GM10266 (cell line): Measurements from ENCODE around the gene FMNL2.

Source experiments
- DNase-seq: peaks from one replicate; pipeline ENCODE4 v3.0.0; 2012; ENCODE audit errors: extremely low spot score
- TF ChIP-seq, protein P1 (sequence below): IDR thresholded peaks from 2 replicates; pipeline ENCODE4 v1.5.1; 2012; ENCODE audit warnings: mild to moderate bottlenecking, low read depth; ENCODE audit not compliant: control insufficient read depth, insufficient read depth; ENCODE audit errors: missing control alignments

The FMNL2 gene

DNA sequence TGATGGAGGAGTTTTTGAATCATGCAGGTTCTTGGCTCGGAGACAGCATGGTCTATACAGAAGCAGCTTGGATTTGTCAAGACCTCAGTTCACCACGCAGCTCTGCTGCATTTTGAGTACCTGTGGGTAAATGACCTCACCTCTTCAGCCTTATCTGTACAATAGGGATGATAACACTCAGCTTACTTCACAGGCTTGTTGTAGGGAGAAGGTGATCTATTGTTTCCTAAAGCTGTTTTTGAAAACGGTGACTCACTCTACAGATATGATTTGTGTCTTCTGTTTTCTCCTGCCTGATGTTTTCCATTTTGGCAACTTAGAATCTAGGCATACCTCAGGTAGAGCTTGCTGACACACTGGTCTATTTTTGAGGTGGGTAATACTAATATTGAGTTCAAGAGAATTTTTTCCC, 80.3 kb downstream of the FMNL2 start:
- no peak for DNase-seq
- TF ChIP-seq, protein P1, sequence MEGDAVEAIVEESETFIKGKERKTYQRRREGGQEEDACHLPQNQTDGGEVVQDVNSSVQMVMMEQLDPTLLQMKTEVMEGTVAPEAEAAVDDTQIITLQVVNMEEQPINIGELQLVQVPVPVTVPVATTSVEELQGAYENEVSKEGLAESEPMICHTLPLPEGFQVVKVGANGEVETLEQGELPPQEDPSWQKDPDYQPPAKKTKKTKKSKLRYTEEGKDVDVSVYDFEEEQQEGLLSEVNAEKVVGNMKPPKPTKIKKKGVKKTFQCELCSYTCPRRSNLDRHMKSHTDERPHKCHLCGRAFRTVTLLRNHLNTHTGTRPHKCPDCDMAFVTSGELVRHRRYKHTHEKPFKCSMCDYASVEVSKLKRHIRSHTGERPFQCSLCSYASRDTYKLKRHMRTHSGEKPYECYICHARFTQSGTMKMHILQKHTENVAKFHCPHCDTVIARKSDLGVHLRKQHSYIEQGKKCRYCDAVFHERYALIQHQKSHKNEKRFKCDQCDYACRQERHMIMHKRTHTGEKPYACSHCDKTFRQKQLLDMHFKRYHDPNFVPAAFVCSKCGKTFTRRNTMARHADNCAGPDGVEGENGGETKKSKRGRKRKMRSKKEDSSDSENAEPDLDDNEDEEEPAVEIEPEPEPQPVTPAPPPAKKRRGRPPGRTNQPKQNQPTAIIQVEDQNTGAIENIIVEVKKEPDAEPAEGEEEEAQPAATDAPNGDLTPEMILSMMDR = no peak

DNA sequence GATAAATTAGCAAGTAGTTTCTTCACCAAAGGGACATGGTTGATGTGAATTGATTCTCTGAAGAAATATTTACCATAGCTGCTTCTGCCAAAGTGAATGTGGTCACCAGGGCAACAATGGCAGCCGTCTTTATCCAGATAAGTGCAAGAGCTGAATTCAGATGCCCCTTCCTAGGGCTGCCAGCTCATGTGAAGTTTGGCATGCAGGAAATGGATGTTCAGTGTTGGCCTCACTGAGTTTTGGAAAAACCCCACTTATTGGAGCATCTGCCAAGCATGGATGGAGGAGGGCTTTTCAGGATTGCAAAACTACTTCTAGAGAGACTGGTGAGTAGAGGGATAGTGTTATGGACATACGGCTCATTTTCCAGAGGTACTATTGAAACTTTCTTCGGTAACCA, 80.8 kb downstream of the FMNL2 start:
- TF ChIP-seq, protein P1 = no peak
- no peak for DNase-seq

DNA sequence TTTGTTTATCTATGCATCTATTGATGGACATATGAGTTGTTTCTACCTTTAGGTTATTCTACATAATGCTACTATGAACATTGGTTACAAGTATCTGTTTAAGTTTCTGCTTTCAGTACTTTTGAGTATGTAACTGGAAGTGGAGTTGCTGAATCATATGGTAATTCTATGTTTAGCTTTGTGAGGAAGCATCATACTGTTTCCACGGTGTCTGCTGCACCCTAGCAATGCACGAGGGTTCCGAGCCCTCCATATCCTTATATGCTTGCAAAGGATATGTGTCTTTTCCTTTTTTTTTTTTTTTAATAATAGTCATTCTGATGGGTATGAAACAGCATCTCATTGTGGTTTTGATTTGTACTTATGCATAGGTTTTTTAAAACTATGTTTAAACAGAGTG, 83.7 kb downstream of the FMNL2 start:
- no peak for DNase-seq
- TF ChIP-seq, protein P1 = no peak

DNA sequence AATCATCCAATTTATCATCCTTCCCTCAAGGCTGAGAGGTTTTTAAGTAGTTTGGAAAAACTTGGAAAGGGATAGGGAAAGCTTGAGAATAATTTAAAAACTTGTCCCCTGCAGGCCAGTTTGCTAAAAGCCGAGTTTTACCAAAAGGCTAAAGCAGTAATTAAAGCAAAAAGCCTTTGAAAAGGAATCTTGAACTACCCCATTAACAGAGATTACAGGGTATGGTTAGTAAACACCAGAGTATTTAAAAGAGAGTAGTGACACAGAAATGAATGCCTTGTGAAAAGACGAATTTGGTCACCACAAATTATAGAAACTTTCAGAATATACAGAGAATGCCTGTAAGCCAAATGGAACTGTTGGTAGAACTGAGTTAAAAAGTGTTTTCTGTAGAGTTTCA, 85.0 kb downstream of the FMNL2 start:
- TF ChIP-seq, protein P1 = no peak
- no peak for DNase-seq

DNA sequence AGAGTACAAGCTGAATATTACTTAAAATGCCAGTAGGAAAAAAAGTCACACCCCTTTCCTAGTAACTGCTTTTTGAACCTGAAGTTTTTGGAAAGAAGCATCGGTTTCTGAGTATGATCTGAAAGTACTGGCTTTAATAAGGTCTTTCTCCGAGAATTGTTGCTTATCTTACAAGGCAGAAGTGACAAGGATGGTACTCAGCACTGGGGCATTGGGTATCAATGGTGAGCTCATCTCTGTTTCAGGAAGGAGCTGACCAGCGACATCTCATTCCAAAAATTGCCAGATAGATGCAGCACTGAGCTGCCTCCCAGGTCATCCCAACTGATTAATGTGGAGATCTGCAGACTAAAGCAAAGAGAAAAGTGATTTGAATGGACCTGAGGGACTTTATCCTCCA, 85.4 kb downstream of the FMNL2 start:
- TF ChIP-seq, protein P1 = no peak
- no peak for DNase-seq

DNA sequence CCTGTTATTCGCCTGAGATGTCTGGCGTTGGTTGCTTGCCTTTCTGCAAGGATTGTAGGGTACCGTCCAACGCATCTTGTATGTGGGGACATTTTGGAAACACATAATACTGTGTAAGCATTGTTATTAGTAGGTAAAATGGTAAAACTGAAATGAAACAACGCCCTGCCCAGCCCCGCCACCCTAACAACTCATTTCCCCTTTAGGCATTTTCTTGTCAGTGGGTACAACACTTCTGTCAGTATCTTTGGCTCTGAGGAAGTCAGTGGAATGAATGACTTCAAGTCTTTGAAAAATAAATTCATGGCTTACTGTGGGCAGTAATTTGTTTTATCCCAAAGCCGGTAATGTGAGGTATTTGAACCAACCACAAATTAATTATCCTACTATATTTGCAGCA, 86.0 kb downstream of the FMNL2 start:
- no peak for DNase-seq

DNA sequence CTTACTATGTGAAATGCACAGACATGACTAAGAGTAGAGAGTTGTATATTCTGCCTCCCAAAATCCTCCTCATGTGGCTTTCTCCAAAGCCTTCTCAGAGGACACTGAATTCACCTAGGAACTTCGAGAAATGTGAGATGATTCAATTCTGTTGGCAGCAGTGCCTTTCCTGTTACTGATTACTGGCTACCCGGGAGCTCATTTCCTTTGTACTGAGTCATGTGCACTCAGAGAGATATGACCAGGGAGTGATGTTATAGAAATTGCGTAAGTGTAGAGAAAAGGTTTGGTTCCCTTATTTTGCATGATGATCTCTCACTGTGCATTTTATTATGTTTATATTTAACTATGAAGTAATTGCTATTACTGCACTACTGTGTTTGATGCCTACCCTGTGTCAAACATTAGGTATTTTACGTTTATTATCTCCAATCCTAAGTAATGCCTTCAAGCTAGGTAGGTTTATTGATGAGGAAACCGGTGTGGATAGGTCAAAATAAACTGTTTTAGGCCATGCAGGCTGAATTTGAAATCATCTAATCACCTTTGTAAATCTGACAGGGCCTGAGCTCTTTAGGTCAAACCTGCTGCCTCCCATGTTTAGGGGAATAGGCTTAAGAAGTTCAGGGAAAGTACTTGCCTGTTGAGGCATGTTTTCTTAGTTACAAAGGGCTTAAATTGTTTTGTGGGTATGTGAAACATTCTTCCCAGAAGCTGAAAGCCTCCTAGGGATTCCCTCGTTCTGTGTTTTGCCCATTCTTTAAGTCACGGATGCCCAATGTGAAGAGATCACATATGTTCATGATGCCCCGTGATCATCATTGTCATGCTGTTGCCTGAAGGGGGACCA, 86.8 kb downstream of the FMNL2 start:
- DNase-seq = peak; percentile 30
- TF ChIP-seq, protein P1 = no peak

More for the DNA sequence above, 86.0 kb downstream of the FMNL2 start:
- TF ChIP-seq, protein P1 = no peak
